Measurements from ENCODE around the gene ADK. TPM values are rescaled to one million over a fixed set of nuclear protein-coding genes. Genes with fewer than 3 reads are reported as not detected.

The ADK gene
- total and polyA plus RNA-seq, 2 donors (not counting 3 experiments of a cell fraction or from before 2014, with no cell fraction given), result 11.7 to 46.5 TPM

- POLR2A ChIA-PET, result no interaction called here
- dilution Hi-C loops (cut with MboI; ENCODE audit: extremely low pct_ligation_motif_present, low sequenced_read_pairs), result no loop called here
These were observed 445.7 kb downstream of the ADK start for GRCh38 chr10:74596713-74597112.

More at GRCh38 chr10:74596713-74597112, 445.7 kb downstream of the ADK start:
- Histone ChIP-seq H3K36me3 (ENCODE audit: control insufficient read depth in 2 of 2, extremely low read depth in 1 of 2, insufficient read depth in 2 of 2, low read length in 2 of 2) (no peaks in the 10 kb centered on the region), H3K79me2 (ENCODE audit: control insufficient read depth, insufficient read depth, low read length) (no peaks in the 10 kb centered on the region), H3K4me2 (ENCODE audit: insufficient read depth, low read length) (no peak overlapping the region), H3K27me3 (ENCODE audit: control insufficient read depth in 2 of 2, insufficient read depth in 2 of 2, low read length in 2 of 2) (no peaks in the 10 kb centered on the region), H4K20me1 (replicated peaks; ENCODE audit: control insufficient read depth, extremely low read depth, insufficient read depth, low read length) (no peaks in the 10 kb centered on the region), H3K27ac (ENCODE audit: insufficient read depth, low read depth, low read length) (no peak overlapping the region), H3K9me1 (replicated peaks; ENCODE audit: control insufficient read depth, extremely low read depth, insufficient read depth, low read length) (no peaks in the 10 kb centered on the region), H3K9me3 (replicated peaks; ENCODE audit: control insufficient read depth, insufficient read depth, low read length) (no peaks in the 10 kb centered on the region), H3K4me3 (replicated peaks in 1 of 3; ENCODE audit: insufficient read depth in 1 of 3, low read depth in 1 of 3, low read length in 3 of 3) (no peak overlapping the region), H2AFZ (ENCODE audit: low read depth, low read length) (no peak overlapping the region), H3K4me1 (ENCODE audit: control insufficient read depth, extremely low read depth, insufficient read depth, low read length) (no peaks in the 10 kb centered on the region), H3K9ac (replicated peaks; ENCODE audit: extremely low read depth, insufficient read depth, low read length) (no peak overlapping the region)
- TF ChIP-seq EZH2 (IDR thresholded peaks at IDR 0.05; ENCODE audit: borderline replicate concordance, low read depth, low read length, severe bottlenecking) (no peak), POLR2A (IDR thresholded peaks at IDR 0.05; ENCODE audit: low read depth, low read length) (no peak), POLR2AphosphoS5 (IDR thresholded peaks at IDR 0.05; ENCODE audit: insufficient read depth, low read depth, low read length) (no peak), GATA2 (IDR thresholded peaks at IDR 0.05; ENCODE audit: insufficient read depth, insufficient read length, low read depth, low read length) (no peak), MAX (IDR thresholded peaks at IDR 0.05; ENCODE audit: insufficient read depth, insufficient read length) (no peak), FOS (IDR thresholded peaks at IDR 0.05; ENCODE audit: borderline replicate concordance, insufficient read depth, low read length) (no peak), CTCF (IDR thresholded peaks at IDR 0.05; ENCODE audit: extremely low read depth in 1 of 2, insufficient read depth in 1 of 2, low read depth in 1 of 2, low read length in 2 of 2) (no peak), MYC (IDR thresholded peaks at IDR 0.05; ENCODE audit: low read depth, low read length) (no peak), JUN (IDR thresholded peaks at IDR 0.05; ENCODE audit: borderline replicate concordance, insufficient read depth, insufficient read length, low read depth) (no peak)
- CTCF ChIA-PET, result no interaction called here
- FAIRE-seq, result no peak
- intact Hi-C loops (cut with micrococcal nuclease), result no loop called here
- BruUV-seq (replicated peaks), result no TSS peak
- DNase-seq (ENCODE audit: low read depth, low spot score), result no peak

All from endothelial cell of umbilical vein (primary cell).